Endometrium (tissue), 2 donors: ENCODE data around the gene VAT1.

ENCODE experiments used
- FAIRE-seq: peaks from 2 replicates; lab custom pipeline; 2012; peaks lifted over from hg19 to GRCh38; lab: Jason Lieb, UNC
- donor health status: control.
- donor health status: control.

Gene VAT1

GRCh38 chr17:43027091-43028032, 5.2 kb upstream of the VAT1 start:
- FAIRE-seq: no peak

DNA sequence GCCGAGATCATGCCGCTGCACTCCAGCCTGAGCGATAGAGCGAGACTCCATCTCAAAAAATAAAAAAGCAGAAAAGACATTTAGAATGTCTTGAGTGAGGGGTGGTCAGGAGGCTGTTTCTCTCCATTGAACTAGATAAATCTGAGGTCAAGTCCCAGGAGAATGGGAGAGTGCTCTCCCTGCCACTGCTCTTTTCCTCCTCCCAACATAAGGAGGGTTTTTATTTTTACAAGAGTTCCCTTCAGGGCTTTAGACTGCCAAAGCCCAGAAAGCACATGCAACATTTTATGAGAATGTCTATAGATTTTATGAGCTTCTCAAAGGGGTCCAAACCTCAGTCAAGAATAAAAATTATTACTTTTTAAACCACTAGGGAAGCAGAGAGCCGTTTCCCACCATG, 4.4 kb upstream of the VAT1 start:
- FAIRE-seq: no peak

- FAIRE-seq: no peak
Measured at GRCh38 chr17:43025766-43026537, 3.8 kb upstream of the VAT1 start.

GRCh38 chr17:43025290-43025657, 3.1 kb upstream of the VAT1 start:
- FAIRE-seq: no peak

GRCh38 chr17:43024407-43025289, 2.5 kb upstream of the VAT1 start, which contains the start of gene RND2:
RND2 (plus strand) TSS chr17:43025231; CDS start chr17:43025348, 117 bp downstream.
- FAIRE-seq: no peak

DNA sequence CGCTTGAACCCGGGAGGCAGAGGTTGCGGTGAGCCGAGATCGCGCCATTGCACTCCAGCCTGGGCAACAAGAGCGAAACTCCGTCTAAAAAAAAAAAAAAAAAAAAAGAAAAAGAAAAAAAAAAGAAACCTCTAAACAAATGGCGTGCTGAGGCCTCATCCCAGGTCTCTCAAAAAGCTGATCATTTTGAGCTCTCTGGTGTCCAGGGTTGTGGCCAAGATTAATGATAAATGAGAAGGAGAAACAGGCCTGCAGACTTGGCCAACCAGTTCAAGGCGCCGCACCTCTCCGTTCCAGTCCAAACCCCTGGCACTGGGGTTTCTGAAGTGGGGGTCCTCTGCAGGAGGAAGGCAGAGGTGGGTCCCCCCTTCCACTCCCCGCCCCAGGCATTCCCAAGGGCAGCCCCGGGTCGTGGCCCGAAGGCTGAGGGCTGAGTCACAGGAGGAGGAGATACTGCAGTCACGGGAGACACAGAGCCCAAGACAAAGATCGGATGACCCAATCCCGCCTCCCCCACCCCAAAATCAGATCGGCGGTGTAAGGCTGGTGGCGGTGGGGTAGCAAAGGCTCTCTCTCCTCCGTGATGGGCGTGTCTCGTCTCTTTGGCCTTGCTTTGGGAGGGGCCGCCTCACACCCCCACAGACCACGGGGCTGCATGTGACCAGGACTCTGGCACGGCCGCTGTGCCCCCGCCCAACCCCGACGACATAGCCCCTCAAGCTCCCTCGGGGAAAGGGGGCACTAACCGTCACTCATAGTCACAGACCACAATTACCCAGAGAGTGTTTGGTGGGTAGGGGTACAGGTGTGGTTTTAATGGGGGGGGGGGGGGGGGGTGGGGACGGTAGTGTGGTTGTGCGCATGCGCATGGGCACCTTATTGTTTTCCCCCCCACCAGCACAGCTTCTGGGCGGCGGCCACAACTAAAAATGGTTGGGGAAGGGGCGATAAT, 1.1 kb downstream of the VAT1 start:
- FAIRE-seq: no peak

DNA sequence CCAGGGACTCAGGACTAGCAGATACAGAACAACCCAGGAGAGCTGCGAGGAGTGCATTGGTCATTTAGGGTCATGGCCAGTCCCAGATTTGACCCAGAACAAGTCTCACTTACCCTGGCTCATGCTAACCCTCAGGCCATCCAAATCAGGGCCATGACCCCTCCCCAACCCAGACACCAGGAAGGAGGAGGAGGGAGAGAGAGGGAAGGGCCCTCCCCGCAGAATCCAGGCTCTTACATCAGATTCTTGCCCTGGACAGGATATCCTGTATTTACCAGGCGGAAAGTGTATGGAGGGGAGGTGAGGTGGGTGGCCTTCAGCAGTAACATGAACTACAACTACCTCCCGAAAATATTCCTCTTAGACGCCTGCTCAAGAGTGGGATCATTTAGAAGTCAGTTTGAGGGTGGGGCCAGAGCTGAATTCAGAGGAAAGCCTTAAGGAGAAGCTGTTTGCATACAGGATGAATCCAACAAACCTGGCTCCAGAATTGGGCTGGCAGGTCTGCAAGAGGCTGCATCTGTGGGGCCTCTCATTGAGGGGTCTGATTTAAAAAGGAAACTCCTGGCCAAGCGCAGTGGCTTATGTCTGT, 2.1 kb downstream of the VAT1 start:
- no peak for FAIRE-seq

- no peak for FAIRE-seq
Measured at GRCh38 chr17:43019418-43019817, 2.8 kb downstream of the VAT1 start.

DNA sequence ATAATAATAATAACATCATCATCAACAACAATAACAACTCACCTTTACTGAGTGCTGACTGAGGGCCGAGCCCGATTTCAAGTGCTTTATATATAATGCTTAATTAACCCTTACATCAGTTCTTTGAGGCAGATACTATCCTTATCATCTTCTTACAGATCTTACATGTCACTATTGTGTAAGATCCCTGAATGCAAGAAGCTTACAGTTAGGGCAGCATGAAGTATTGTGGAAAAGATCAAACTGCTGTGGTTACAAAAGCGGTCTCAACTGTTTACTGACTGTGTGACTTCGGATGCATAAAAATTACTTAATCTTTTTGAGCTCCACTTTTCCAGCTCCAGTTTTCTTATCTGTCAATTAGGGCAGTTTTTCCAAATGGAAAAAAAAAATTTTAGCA, 3.3 kb downstream of the VAT1 start:
- FAIRE-seq: no peak

DNA sequence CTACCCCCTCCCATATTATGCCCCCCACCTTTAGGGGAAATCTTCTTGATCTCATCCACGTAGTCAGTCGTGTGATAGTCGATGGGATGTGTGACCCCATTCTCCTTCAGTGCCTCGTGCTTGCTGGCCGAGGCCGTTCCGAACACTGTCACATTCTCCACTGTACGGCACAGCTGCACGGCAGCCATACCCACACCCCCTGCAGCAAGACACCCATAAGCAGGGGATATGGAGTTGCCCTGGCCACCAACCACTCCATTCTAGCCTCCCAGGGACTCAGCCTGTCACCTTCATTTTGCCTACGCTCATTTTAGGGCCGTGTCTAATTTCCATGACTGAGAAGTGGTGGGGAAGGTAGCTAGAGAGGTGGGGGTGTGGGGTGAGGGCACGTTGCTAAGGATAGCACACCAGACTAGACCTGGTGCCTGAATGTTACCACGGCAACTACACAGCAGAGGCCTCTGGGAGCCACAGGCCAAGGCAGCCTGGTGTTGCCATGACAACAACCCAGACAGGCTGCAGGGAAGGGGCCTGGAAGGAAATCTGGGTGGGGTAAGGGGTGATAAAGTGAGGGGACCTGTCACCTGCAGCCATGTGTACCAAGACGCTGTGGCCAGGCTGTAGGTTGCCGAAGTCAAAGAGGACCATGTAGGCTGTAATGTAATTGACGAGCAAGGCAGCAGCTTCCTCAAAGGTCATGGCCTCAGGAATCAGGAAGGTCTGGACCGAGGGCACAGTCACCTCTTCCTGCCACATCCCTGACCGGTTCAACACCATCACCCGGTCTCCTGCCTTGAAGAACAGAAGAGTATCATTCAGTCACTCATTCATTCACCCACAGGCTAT, 4.0 kb downstream of the VAT1 start:
- no peak for FAIRE-seq

DNA sequence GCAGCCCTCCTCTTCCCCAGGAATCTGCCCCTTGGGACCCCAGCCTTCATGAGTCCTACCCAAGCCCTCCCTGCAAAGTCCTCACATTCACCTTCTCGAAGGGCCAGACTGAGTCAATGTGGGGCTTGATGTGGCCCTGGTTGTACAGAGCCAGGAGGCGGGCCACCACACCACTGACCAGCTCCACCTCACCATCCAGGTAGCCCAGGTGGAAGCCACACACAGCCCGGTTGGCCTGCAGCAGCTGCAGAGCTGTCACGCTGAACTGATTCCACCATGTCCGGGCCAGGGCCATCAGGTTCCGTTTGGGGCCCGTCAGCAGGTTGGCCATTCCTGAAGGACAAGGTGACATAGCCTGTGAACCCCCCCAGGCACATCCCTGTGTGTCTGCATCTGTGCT, 6.0 kb downstream of the VAT1 start:
- no peak for FAIRE-seq

- no peak for FAIRE-seq
Measured at GRCh38 chr17:43015579-43015978, 6.6 kb downstream of the VAT1 start.

DNA sequence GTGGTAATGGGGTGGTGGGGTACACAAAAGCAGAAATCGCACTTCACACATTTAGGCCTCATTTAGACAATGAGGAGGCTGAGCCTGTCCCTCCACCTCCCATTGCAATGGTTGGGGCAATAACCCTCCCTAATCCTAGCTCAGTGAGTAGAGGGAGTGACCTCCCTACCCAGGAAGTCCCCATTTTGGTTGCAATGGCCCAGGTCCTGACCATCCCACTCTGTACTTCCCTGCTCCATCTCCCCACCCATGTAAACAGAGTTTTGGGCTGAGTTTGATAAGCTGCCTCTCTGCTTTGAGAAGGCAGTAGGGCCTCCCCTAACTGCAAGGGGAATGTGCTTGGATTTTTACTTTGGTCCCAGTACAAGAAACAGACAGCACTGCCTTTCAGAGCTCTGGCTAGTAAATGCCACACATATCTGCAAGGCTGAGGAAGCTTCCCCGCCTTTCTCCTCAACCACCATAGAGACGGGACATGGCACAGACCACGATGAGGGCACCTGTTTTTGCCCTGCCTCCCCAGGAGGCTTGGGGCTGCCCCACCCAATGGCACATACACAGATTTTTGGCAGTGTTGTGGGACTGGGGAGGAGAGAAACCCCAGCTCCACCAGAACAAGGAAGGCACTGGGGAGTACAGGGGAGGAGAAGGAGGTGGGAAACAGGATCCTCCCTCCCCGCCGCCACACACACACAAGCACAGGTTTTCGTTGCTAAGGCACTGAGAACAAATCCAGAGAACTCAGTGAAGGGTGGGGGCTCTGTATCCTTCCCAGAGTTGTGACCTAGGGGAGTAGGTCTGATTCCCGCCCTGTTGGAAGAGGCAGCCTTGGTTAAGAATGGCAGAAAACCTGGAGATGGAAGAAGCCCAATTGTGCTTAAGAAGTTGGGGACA, 7.3 kb downstream of the VAT1 start:
- FAIRE-seq: no peak

- no peak for FAIRE-seq
Measured at GRCh38 chr17:43014020-43014648, 8.1 kb downstream of the VAT1 start.

GRCh38 chr17:43013296-43013695, 8.9 kb downstream of the VAT1 start:
- no peak for FAIRE-seq

- FAIRE-seq: no peak
Measured at GRCh38 chr17:43011728-43012472, 10.3 kb downstream of the VAT1 start.

DNA sequence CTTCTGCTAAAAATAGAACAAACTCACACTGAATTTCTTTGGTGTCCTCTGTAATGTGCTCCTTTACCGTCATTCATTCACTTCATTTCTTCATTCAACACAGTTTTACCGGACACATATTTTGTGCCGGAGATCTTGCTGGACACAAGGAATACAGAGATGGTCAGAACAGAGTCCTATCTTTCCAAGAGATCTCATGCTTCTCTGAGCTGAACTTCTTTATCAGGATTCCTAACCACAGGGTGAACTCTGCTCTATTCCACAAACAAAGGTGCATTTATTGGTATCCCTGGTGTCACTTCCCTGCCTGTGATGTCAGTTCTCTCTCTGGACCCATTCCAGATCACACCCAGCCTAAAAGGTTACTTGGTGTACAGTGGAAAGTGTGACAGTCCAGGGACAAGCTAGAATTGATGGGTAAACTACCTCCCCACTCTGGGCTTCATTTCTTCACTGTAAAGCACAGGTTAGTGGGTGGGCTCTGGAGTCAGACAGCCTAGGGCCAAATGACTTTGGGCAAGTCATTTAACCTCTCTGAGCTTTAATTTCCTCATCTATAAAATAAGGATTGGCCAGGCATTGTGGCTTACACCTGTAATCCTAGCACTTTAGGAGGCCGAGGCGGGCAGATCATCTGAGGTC, 11.4 kb downstream of the VAT1 start:
- FAIRE-seq: no peak
